ENCODE measurements around the gene WDR45B. TPM values are rescaled to one million over a fixed set of nuclear protein-coding genes. Genes with fewer than 3 reads are reported as not detected.
A peak's percentile ranks its signal among the peaks of the same experiment; 100 is the strongest.

The WDR45B gene
- total RNA-seq = 62.8 and 66.8 TPM in 2 replicates

DNA sequence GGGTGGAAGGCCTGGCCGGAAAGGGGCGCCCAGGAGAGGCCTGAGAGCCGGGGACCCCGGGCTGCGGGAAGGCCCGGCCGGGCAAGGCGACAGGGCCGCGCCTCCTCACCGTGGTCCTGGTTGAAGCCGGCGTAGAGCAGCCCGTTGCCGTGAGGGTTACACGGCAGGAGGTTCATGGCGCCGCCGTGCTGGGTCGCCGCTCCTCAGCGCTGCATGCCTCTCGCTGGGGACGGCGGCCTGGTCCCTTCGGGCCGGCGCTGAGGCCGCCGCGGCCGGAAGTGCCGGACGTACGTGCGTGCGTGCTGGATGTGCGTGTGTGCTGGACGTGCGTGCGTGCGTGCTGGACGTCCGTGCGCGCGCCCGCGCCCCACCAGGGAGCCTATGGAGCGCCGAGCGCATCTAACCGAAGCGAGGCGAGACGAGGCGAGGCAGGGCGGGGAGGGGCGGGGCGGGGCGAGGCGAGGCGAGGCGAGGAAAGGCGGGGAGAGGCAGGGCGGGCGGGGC, at the start of gene WDR45B:
Gene WDR45B, minus strand, starts transcription at position 280 of the 504 bp plus-strand sequence. Its CDS starts 104 bp downstream, at position 176.
- Mint-ChIP-seq H3K36me3 (ENCODE audit: low read depth) (peaks cover 11% of the 10 kb centered on the region), H3K27ac (peak within 1 kb of the TSS; percentile 85), H3K4me1 (peaks cover 20% of the 10 kb centered on the region), H3K9me3 (no peaks in the 10 kb centered on the region), H3K27me3 (no peaks in the 10 kb centered on the region), H3K4me3 (peak within 1 kb of the TSS; percentile 88)
- intact Hi-C loops (cut with micrococcal nuclease) = loop anchor here (1.0 to 5.0 kb wide), 3 partner anchors 51 to 196 kb away; partner anchors contain the start of genes CYBC1, RAB40B and TBCD
- peak; percentile 97 for DNase-seq

DNA sequence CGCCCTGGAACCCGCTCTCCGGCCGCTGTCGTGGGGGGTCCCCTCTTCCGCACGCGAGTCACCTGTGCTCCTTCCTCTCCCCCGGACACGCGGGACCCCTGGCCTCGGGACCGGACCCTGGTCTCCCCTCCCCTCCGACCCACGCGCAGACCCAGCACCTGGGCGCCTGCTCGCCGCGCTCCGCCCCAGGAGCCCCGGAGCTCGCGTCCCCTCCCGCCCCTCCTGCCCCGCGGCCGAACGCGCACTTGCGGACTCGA, 49.5 kb upstream of the WDR45B start:
- H3K4me1 Mint-ChIP-seq = peaks cover 4% of the 10 kb centered on the region
- intact Hi-C loops (cut with micrococcal nuclease) = loop anchor here (1.0 to 2.0 kb wide), 4 partner anchors 19 to 354 kb away; partner anchors contain the start of genes FN3KRP, TBCD and WDR45B
- H3K4me3 Mint-ChIP-seq = peak overlapping the region; percentile 63
- DNase-seq = no peak
- peaks cover 5% of the 10 kb centered on the region for H3K9me3 Mint-ChIP-seq
- H3K27me3 Mint-ChIP-seq = peaks cover 10% of the 10 kb centered on the region
- peaks cover 5% of the 10 kb centered on the region for H3K36me3 Mint-ChIP-seq (ENCODE audit: low read depth)
- no peak overlapping the region for H3K27ac Mint-ChIP-seq

- H3K36me3 Mint-ChIP-seq (ENCODE audit: low read depth) = peaks cover 5% of the 10 kb centered on the region
Measured at GRCh38 chr17:82696916-82697807, 48.9 kb upstream of the WDR45B start.

GRCh38 chr17:82696259-82696658, 48.0 kb upstream of the WDR45B start:
- intact Hi-C loops (cut with micrococcal nuclease) = no loop called here
- Mint-ChIP-seq H3K36me3 (ENCODE audit: low read depth) (peaks cover 5% of the 10 kb centered on the region), H3K27me3 (peaks cover 10% of the 10 kb centered on the region), H3K4me3 (no peak overlapping the region), H3K4me1 (peaks cover 14% of the 10 kb centered on the region), H3K9me3 (peaks cover 5% of the 10 kb centered on the region), H3K27ac (no peak overlapping the region)
- no peak for DNase-seq

More at GRCh38 chr17:82696916-82697807, 48.9 kb upstream of the WDR45B start:
- no peak overlapping the region for H3K27ac Mint-ChIP-seq
- H3K4me3 Mint-ChIP-seq = peak overlapping the region; percentile 63
- peak; percentile 69 for DNase-seq
- H3K4me1 Mint-ChIP-seq = peaks cover 8% of the 10 kb centered on the region
- H3K9me3 Mint-ChIP-seq = peaks cover 5% of the 10 kb centered on the region
- intact Hi-C loops (cut with micrococcal nuclease) = no loop called here
- H3K27me3 Mint-ChIP-seq = peaks cover 10% of the 10 kb centered on the region

GRCh38 chr17:82694647-82695046, 46.4 kb upstream of the WDR45B start:
- DNase-seq = no peak
- no peak overlapping the region for H3K27ac Mint-ChIP-seq
- peaks cover 9% of the 10 kb centered on the region for H3K27me3 Mint-ChIP-seq
- intact Hi-C loops (cut with micrococcal nuclease) = no loop called here
- H3K4me3 Mint-ChIP-seq = no peak overlapping the region
- H3K9me3 Mint-ChIP-seq = peaks cover 5% of the 10 kb centered on the region
- H3K4me1 Mint-ChIP-seq = peaks cover 14% of the 10 kb centered on the region
- H3K36me3 Mint-ChIP-seq (ENCODE audit: low read depth) = peaks cover 6% of the 10 kb centered on the region

DNA sequence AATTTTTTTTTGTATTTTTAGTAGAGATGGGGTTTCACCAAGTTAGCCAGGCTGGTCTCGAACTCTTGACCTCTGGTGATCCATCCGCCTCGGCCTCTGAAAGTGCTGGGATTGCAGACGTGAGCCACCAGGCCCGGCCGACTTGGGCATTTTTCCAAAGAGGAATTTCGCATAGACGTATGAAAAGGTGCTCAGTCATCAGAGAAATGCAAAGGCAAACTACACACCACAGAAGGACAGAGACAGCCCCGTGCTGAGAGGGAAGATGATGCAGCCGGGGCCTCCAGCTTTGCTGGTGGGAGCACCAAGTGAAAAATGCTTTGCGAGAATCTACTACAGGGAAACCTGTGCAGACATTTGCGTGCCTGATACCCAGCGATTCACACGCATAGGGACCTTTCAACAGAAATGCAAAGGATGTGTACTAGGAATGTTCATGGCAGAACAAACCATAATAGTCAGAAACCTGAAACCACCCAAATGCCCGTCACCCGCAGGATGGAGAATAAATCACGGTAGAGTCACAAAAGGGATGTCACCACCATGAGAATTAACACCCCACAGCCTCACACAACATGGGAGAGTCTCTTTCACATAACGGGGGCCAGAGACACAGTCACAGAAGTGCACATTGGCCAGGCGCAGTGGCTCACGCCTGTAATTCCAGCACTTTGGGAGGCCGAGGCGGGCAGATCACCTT, 45.1 kb upstream of the WDR45B start:
- Mint-ChIP-seq H3K4me3 (no peak overlapping the region), H3K4me1 (peaks cover 12% of the 10 kb centered on the region), H3K27ac (no peak overlapping the region), H3K9me3 (peaks cover 5% of the 10 kb centered on the region), H3K27me3 (peaks cover 7% of the 10 kb centered on the region), H3K36me3 (ENCODE audit: low read depth) (peaks cover 6% of the 10 kb centered on the region)
- DNase-seq = no peak
- intact Hi-C loops (cut with micrococcal nuclease) = no loop called here

DNA sequence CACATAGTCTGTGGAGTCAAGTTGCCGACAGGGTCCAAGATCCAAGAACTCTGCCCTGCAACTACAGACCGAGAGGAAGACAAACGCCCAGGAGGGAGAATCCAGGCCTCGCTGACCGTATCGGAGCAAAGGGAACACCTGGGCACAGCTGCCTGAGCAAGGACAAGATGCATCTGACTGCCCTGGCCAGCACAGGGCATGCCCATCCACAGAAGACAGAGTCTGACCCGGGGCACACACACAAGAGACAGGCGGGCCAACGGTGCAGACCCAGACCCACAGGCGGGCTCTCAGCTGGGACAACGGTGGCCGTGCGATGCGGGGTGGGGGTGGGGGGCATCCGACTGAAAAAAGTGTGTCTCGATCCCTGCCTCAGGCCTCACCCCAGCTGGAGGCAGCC, 44.0 kb upstream of the WDR45B start:
- Mint-ChIP-seq H3K36me3 (ENCODE audit: low read depth) (peaks cover 6% of the 10 kb centered on the region), H3K4me3 (no peak overlapping the region)

DNA sequence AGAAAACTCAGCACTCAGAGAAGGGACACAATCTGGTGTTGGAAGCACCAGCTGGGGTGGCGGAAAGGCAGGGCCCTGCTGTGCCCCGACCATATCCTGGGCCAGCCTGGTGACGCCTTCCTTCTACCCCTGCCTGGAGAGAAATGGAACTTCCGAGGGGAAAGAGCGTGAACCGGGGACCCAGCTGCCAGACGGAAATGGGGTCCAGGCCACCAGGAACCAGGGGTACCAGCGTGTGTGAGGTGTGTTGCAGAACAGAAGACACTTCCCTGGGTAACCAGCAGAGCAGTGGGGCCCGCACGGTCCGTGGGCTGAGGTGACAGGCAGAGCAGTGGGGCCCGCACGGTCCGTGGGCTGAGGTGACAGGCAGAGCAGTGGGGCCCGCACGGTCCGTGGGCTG, 43.5 kb upstream of the WDR45B start:
- Mint-ChIP-seq H3K36me3 (ENCODE audit: low read depth) (peaks cover 6% of the 10 kb centered on the region), H3K9me3 (peaks cover 5% of the 10 kb centered on the region), H3K4me1 (peaks cover 10% of the 10 kb centered on the region), H3K4me3 (no peak overlapping the region), H3K27ac (peak overlapping the region; percentile 24), H3K27me3 (peaks cover under 1% of the 10 kb centered on the region)
- DNase-seq = no peak
- intact Hi-C loops (cut with micrococcal nuclease) = no loop called here

More for the DNA sequence above, 44.0 kb upstream of the WDR45B start:
- H3K27me3 Mint-ChIP-seq = peaks cover 6% of the 10 kb centered on the region
- H3K27ac Mint-ChIP-seq = no peak overlapping the region
- DNase-seq = no peak
- peaks cover 5% of the 10 kb centered on the region for H3K9me3 Mint-ChIP-seq
- H3K4me1 Mint-ChIP-seq = peaks cover 12% of the 10 kb centered on the region
- intact Hi-C loops (cut with micrococcal nuclease) = no loop called here

GRCh38 chr17:82690786-82691489, 42.7 kb upstream of the WDR45B start:
- intact Hi-C loops (cut with micrococcal nuclease) = no loop called here
- no peaks in the 10 kb centered on the region for H3K27me3 Mint-ChIP-seq
- no peak overlapping the region for H3K4me3 Mint-ChIP-seq
- H3K4me1 Mint-ChIP-seq = peaks cover 10% of the 10 kb centered on the region
- peaks cover 5% of the 10 kb centered on the region for H3K9me3 Mint-ChIP-seq
- no peak for DNase-seq
- H3K36me3 Mint-ChIP-seq (ENCODE audit: low read depth) = peaks cover 6% of the 10 kb centered on the region
- H3K27ac Mint-ChIP-seq = no peak overlapping the region

GRCh38 chr17:82689077-82689476, 40.8 kb upstream of the WDR45B start:
- intact Hi-C loops (cut with micrococcal nuclease) = no loop called here
- peaks cover 10% of the 10 kb centered on the region for H3K4me1 Mint-ChIP-seq
- no peaks in the 10 kb centered on the region for H3K9me3 Mint-ChIP-seq
- no peak overlapping the region for H3K4me3 Mint-ChIP-seq
- no peaks in the 10 kb centered on the region for H3K27me3 Mint-ChIP-seq
- no peak for DNase-seq
- H3K27ac Mint-ChIP-seq = no peak overlapping the region
- peaks cover 1% of the 10 kb centered on the region for H3K36me3 Mint-ChIP-seq (ENCODE audit: low read depth)

DNA sequence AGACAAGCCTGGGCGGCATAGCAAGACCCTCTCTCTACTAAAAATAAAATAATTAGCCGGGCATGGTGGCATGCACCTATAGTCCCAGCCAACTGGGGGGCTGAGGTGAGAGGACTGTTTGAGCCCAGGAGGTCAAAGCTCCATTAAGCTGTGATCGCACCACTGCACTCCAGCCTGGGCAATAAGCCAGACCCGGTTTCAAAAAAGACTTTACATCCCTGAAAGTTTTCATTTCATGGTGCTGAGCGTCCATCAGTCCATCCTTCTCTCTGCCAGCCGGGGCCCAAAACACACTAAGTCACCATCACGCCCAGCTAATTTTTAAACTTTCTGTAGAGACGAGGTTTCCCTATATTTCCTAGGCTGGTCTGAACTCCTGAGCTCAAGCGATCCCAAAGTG, 39.6 kb upstream of the WDR45B start:
- DNase-seq = no peak
- Mint-ChIP-seq H3K36me3 (ENCODE audit: low read depth) (peaks cover 1% of the 10 kb centered on the region), H3K27me3 (no peaks in the 10 kb centered on the region), H3K9me3 (no peaks in the 10 kb centered on the region), H3K4me1 (peaks cover 10% of the 10 kb centered on the region), H3K4me3 (no peak overlapping the region), H3K27ac (no peak overlapping the region)
- intact Hi-C loops (cut with micrococcal nuclease) = no loop called here

GRCh38 chr17:82687375-82687861, 39.2 kb upstream of the WDR45B start:
- DNase-seq = no peak
- peaks cover 8% of the 10 kb centered on the region for H3K4me1 Mint-ChIP-seq
- peaks cover under 1% of the 10 kb centered on the region for H3K9me3 Mint-ChIP-seq
- intact Hi-C loops (cut with micrococcal nuclease) = no loop called here
- H3K27ac Mint-ChIP-seq = no peak overlapping the region
- no peaks in the 10 kb centered on the region for H3K27me3 Mint-ChIP-seq
- peaks cover 1% of the 10 kb centered on the region for H3K36me3 Mint-ChIP-seq (ENCODE audit: low read depth)
- no peak overlapping the region for H3K4me3 Mint-ChIP-seq

All from activated CD4-positive, alpha-beta T cell treated with anti-CD3 and anti-CD28 coated beads, Interleukin-2, amount 10 ng/mL, durations not matched to agents 24 days and 14 days (primary cell).